HepG2 (cell line): ENCODE data around the gene TMEFF2. TPM values are rescaled to one million over a fixed set of nuclear protein-coding genes. Genes with fewer than 3 reads are reported as not detected.
A peak's percentile ranks its signal among the peaks of the same experiment; 100 is the strongest.

Source experiments
- ATAC-seq: fragments of 200-7000 bp; cut with Tn5 transposase; 3 replicates; pipeline ENCODE4 v1.9.1; 2020; ENCODE audit warnings: mild to moderate bottlenecking, moderate library complexity
- BruUV-seq: library from RNA; stranded (reverse); fragments of 400-500 nt; replicated peaks from 2 replicates; lab custom pipeline; 2021; lab: Mats Ljungman, UMichigan
- CTCF ChIA-PET: fragments of 300-600 bp; formaldehyde crosslinking; extraction: SDS; loops from one replicate; lab custom pipeline; 2021; ENCODE audit warnings: low total read pairs, inconsistent platforms, low intra/inter-chr PET ratio; lab: Yijun Ruan, JAX
- POLR2A ChIA-PET: fragments of 350-600 bp; sonication (Branson Sonifier 250); formaldehyde crosslinking; loops from one replicate; lab custom pipeline; 2020; ENCODE audit warnings: antibody characterized with exemption, inconsistent platforms; lab: Yijun Ruan, JAX
- DNase-seq: peaks from one replicate; pipeline ENCODE4 v3.0.0-alpha.2; 2015; ENCODE audit warnings: low spot score
- FAIRE-seq: peaks from 3 replicates; lab custom pipeline; 2011; peaks lifted over from hg19 to GRCh38; lab: Jason Lieb, UNC
- H2AFZ ChIP-seq: one replicate; pipeline ENCODE4 v1.6.1; 2011; ENCODE audit warnings: low read length, inconsistent platforms
- H3K27ac ChIP-seq: fragments of 300-600 bp; 3 replicates; pipeline ENCODE4 v1.8.0; 2011; ENCODE audit warnings: mixed run types, mild to moderate bottlenecking, mixed read lengths, low read length, inconsistent platforms; ENCODE audit not compliant: insufficient read depth; ENCODE audit errors: extremely low read length
- H3K27me3 ChIP-seq, 2 experiments: fragments of 200-600 bp in 1 of 2; 2 replicates in 1 of 2; 3 replicates in 1 of 2; pipeline versions ENCODE4 v1.6.0 to v1.8.0; 2011; ENCODE audit warnings: low read length in 2 of 2, mild to moderate bottlenecking in 2 of 2, moderate library complexity in 2 of 2, inconsistent platforms in 1 of 2; ENCODE audit not compliant: insufficient read depth in 2 of 2, control insufficient read depth in 1 of 2
- H3K36me3 ChIP-seq, 2 experiments: fragments of 200-600 bp in 1 of 2; replicated peaks in 1 of 2; 2 replicates in 1 of 2; 3 replicates in 1 of 2; pipeline versions ENCODE4 v1.5.1 to v1.8.0; 2011; ENCODE audit warnings: low read length in 2 of 2, inconsistent platforms in 1 of 2; ENCODE audit not compliant: insufficient read depth in 2 of 2, control insufficient read depth in 1 of 2
- H3K4me1 ChIP-seq: 2 replicates; pipeline ENCODE4 v1.5.1; 2012; ENCODE audit warnings: low read length, inconsistent platforms; ENCODE audit not compliant: insufficient read depth
- H3K4me2 ChIP-seq: 2 replicates; pipeline ENCODE4 v1.6.0; 2011; ENCODE audit warnings: low read depth, low read length, inconsistent platforms
- H3K4me3 ChIP-seq, 3 experiments: fragments of 200-600 bp in 1 of 3; sonication (generic), shearing (Covaris generic) in 1 of 3; replicated peaks in 1 of 3; 2 replicates each; pipeline ENCODE4 v1.5.1; 2011 to 2016; ENCODE audit warnings: low read length in 3 of 3, inconsistent platforms in 2 of 3, low read depth in 2 of 3, mild to moderate bottlenecking in 2 of 3, control low read depth in 1 of 3, mixed read lengths in 1 of 3; ENCODE audit not compliant: insufficient read depth in 1 of 3
- H3K79me2 ChIP-seq: one replicate; pipeline ENCODE4 v1.6.1; 2011; ENCODE audit warnings: low read length, inconsistent platforms; ENCODE audit not compliant: insufficient read depth
- H3K9ac ChIP-seq: 2 replicates; pipeline ENCODE4 v1.6.0; 2011; ENCODE audit warnings: mild to moderate bottlenecking, low read depth, low read length, inconsistent platforms; ENCODE audit not compliant: insufficient read depth
- H3K9me3 ChIP-seq: 2 replicates; pipeline ENCODE4 v1.5.1; 2012; ENCODE audit warnings: mild to moderate bottlenecking, low read length
- H4K20me1 ChIP-seq: 2 replicates; pipeline ENCODE4 v1.6.0; 2011; ENCODE audit warnings: inconsistent platforms, mild to moderate bottlenecking, low read length, moderate library complexity; ENCODE audit not compliant: insufficient read depth
- ATM ChIP-seq: fragments of 450-650 bp; IDR thresholded peaks from 2 replicates; pipeline ENCODE4 v1.7.1; 2017; ENCODE audit warnings: mild to moderate bottlenecking, borderline replicate concordance
- BORCS8-MEF2B ChIP-seq: sonication (generic); formaldehyde crosslinking; IDR thresholded peaks from 2 replicates; pipeline ENCODE4 v1.8.0; 2022; ENCODE audit warnings: mild to moderate bottlenecking, missing genetic modification reagents
- CREM ChIP-seq, 2 experiments: sonication (generic) in 1 of 2; formaldehyde crosslinking in 1 of 2; IDR thresholded peaks; 2 replicates each; pipeline versions ENCODE4 v1.4.0 to v1.6.1; 2016 to 2020; ENCODE audit warnings: antibody characterized with exemption in 1 of 2, mild to moderate bottlenecking in 1 of 2, missing genetic modification reagents in 1 of 2
- FOSL2 ChIP-seq: sonication (generic); formaldehyde crosslinking; IDR thresholded peaks from 2 replicates; pipeline ENCODE4 v1.4.0; 2020; ENCODE audit warnings: missing genetic modification reagents
- KLF16 ChIP-seq, 2 experiments: sonication (generic) in 1 of 2; formaldehyde crosslinking in 1 of 2; IDR thresholded peaks; 2 replicates each; pipeline versions ENCODE4 v1.6.1 to v1.8.0; 2016 to 2023; ENCODE audit warnings: missing genetic modification reagents in 2 of 2, missing compliant biosample characterization in 1 of 2
- PAF1 ChIP-seq: IDR thresholded peaks from 2 replicates; pipeline ENCODE4 v1.6.1; 2016; ENCODE audit warnings: missing genetic modification reagents, missing compliant biosample characterization
- PRMT3 ChIP-seq: sonication (generic); formaldehyde crosslinking; IDR thresholded peaks from 2 replicates; pipeline ENCODE4 v1.8.1; 2022; ENCODE audit warnings: low read depth, mild to moderate bottlenecking, moderate library complexity, missing genetic modification reagents, borderline replicate concordance
- SAP130 ChIP-seq: IDR thresholded peaks from 2 replicates; pipeline ENCODE4 v1.6.1; 2016; ENCODE audit warnings: low read depth
- SIX4 ChIP-seq: sonication (generic); formaldehyde crosslinking; IDR thresholded peaks from 2 replicates; pipeline ENCODE4 v1.4.0; 2020; ENCODE audit warnings: missing genetic modification reagents
- ZNF724P ChIP-seq: sonication (generic); formaldehyde crosslinking; IDR thresholded peaks from 2 replicates; pipeline ENCODE4 v1.8.0; 2022; ENCODE audit warnings: missing genetic modification reagents, borderline replicate concordance
- WGBS: methylation state at CpG from one replicate; pipeline ENCODE4 v1.1.6; 2017; ENCODE audit warnings: low lambda C conversion rate; 5-methylcytosine and 5-hydroxymethylcytosine counted together
- in situ Hi-C: cut with HindIII; loops from 2 replicates; pipeline ENCODE4 v1.10.0; 2017; ENCODE audit warnings: low pct_unique_long_range_greater_than_20kb; ENCODE audit not compliant: extremely low pct_ligation_motif_present
- intact Hi-C: fragments of 100-400 bp; cut with micrococcal nuclease; formaldehyde crosslinking; loops from one replicate; pipeline ENCODE4 v1.10.0; 2022; ENCODE audit not compliant: unreplicated experiment
- polyA plus RNA-seq, 8 experiments: library from polyadenylated mRNA; depleted of rRNA in 3 of 8; stranded (reverse) in 7 of 8; unstranded in 1 of 8; fragments of >200 nt; fragmentation: Illumina TruSeq in 4 of 8; extraction: Trizol in 4 of 8; gene quantifications; 2 replicates each; pipeline versions ENCODE4 v1.2.1 to v1.2.3, GENCODE V29; 2011 to 2016; ENCODE audit warnings: low read depth in 4 of 8, missing spikeins in 1 of 8, mixed read lengths in 1 of 8; ENCODE audit not compliant: insufficient read depth in 1 of 8
- total RNA-seq, 5 experiments: library from RNA; depleted of rRNA; stranded (reverse); fragments of >200 nt; fragmentation: Illumina TruSeq; extraction: Trizol; gene quantifications; 2 replicates each; pipeline ENCODE4 v1.2.3, GENCODE V29; 2016; ENCODE audit warnings: low read depth in 1 of 5
- TF ChIP-seq, protein P1 (sequence below): sonication (generic); formaldehyde crosslinking; IDR thresholded peaks from 2 replicates; pipeline ENCODE4 v1.5.1; 2020; ENCODE audit warnings: missing genetic modification reagents, mild to moderate bottlenecking, borderline replicate concordance

Gene TMEFF2
- total and polyA plus RNA-seq, 2 of the 13 experiments (the other 11 are each of a cell fraction or from before 2014, with no cell fraction given), result not detected

DNA sequence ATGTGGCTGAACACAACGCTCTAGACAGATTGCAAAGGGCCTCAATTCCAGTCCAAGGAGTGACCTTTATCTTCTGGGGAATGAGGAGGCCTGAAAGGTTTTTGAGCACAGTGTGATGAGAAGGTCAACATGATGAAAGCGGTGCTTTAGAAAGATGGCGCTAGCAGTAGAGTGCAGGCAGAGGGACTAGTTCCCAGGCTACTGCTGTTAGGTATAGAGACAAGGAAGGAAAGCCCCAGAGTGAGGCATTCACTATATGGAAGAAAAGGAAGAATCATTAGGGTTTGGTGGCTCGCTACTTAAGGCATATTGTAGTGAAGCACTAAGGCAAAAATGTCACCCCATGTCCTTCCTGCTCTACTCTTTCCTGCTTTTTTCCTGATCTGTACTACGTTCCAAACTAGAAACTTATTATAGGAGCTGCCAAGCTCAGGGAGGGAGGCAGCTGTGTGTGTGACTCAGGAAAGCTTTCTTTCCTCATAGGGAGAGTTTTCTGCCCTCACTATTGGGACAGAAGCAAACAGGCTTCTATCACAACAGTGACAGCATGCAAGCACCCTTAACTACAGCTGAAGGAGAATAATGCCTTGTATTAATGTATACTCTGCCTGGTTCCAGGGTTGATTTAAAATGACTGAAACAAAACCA lies 187.0 kb downstream of the TMEFF2 start:
- no peaks in the 10 kb centered on the region for H3K27me3 ChIP-seq
- H3K36me3 ChIP-seq, result no peaks in the 10 kb centered on the region
- H3K4me2 ChIP-seq, result no peak overlapping the region
- in situ Hi-C loops (no loop called here), intact Hi-C loops (no loop called here)
- no peak for FAIRE-seq
- H3K79me2 ChIP-seq, result no peaks in the 10 kb centered on the region
- CTCF ChIA-PET, result no interaction called here
- no peak overlapping the region for H3K9ac ChIP-seq
- no peak for TF ChIP-seq CREM (IDR thresholded peaks at IDR 0.05)
- no peak for TF ChIP-seq CREM (CRISPR knock-in tag; IDR thresholded peaks at IDR 0.05)
- no peak for TF ChIP-seq SAP130
- no peak for TF ChIP-seq KLF16 (CRISPR knock-in tag; IDR thresholded peaks at IDR 0.05)
- no peak for TF ChIP-seq ATM
- no peak for TF ChIP-seq FOSL2 (CRISPR knock-in tag)
- no peak for TF ChIP-seq PAF1 (CRISPR knock-in tag)
- POLR2A ChIA-PET, result no interaction called here
- no peaks in the 10 kb centered on the region for H3K9me3 ChIP-seq
- no TSS peak for BruUV-seq
- H3K4me1 ChIP-seq, result peaks cover 12% of the 10 kb centered on the region
- H4K20me1 ChIP-seq, result no peaks in the 10 kb centered on the region
- 56% methylated on average over 5 of the region's 5 CpGs for WGBS
- H3K27ac ChIP-seq, result no peak overlapping the region
- no peak overlapping the region for H3K4me3 ChIP-seq
- peak; percentile 24; the same call in 1 of the 3 replicates for ATAC-seq
- no peak for DNase-seq
- H2AFZ ChIP-seq, result no peak overlapping the region

- Histone ChIP-seq H3K27ac (no peak overlapping the region), H3K9ac (no peak overlapping the region), H3K4me2 (no peak overlapping the region), H3K9me3 (no peaks in the 10 kb centered on the region), H3K4me3 (no peak overlapping the region), H3K79me2 (no peaks in the 10 kb centered on the region), H4K20me1 (no peaks in the 10 kb centered on the region), H3K27me3 (no peaks in the 10 kb centered on the region), H3K36me3 (no peaks in the 10 kb centered on the region), H2AFZ (no peak overlapping the region), H3K4me1 (peaks cover 12% of the 10 kb centered on the region)
- intact Hi-C loops, result no loop called here
- no peak for ATAC-seq
- ChIA-PET CTCF (no interaction called here), POLR2A (no interaction called here)
- BruUV-seq, result no TSS peak
- no peak for FAIRE-seq
- WGBS, result 46% methylated on average over 3 of the region's 3 CpGs
- no peak for DNase-seq
- TF ChIP-seq BORCS8-MEF2B (CRISPR knock-in tag), result no peak
- no peak for TF ChIP-seq PRMT3 (CRISPR knock-in tag)
- TF ChIP-seq, protein P1, sequence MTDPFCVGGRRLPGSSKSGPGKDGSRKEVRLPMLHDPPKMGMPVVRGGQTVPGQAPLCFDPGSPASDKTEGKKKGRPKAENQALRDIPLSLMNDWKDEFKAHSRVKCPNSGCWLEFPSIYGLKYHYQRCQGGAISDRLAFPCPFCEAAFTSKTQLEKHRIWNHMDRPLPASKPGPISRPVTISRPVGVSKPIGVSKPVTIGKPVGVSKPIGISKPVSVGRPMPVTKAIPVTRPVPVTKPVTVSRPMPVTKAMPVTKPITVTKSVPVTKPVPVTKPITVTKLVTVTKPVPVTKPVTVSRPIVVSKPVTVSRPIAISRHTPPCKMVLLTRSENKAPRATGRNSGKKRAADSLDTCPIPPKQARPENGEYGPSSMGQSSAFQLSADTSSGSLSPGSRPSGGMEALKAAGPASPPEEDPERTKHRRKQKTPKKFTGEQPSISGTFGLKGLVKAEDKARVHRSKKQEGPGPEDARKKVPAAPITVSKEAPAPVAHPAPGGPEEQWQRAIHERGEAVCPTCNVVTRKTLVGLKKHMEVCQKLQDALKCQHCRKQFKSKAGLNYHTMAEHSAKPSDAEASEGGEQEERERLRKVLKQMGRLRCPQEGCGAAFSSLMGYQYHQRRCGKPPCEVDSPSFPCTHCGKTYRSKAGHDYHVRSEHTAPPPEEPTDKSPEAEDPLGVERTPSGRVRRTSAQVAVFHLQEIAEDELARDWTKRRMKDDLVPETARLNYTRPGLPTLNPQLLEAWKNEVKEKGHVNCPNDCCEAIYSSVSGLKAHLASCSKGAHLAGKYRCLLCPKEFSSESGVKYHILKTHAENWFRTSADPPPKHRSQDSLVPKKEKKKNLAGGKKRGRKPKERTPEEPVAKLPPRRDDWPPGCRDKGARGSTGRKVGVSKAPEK (CRISPR knock-in tag), result no peak
- no peak for TF ChIP-seq SIX4 (CRISPR knock-in tag)
- no peak for TF ChIP-seq ZNF724P (CRISPR knock-in tag)
- in situ Hi-C loops, result no loop called here
Observed at GRCh38 chr2:192005211-192005610, 189.5 kb downstream of the TMEFF2 start.
